H1 (cell line): ENCODE results near the gene RYR3. TPM values are rescaled to one million over a fixed set of nuclear protein-coding genes. Genes with fewer than 3 reads are reported as not detected.

ENCODE experiments used
- CTCF ChIA-PET: fragments of 300-600 bp; sonication (Branson Sonifier 250); formaldehyde crosslinking; loops from one replicate; lab custom pipeline; 2021; ENCODE audit not compliant: partially characterized antibody; lab: Charles Lee
- POLR2A ChIA-PET: fragments of 300-600 bp; sonication (Branson Sonifier 250); formaldehyde crosslinking; loops from one replicate; lab custom pipeline; 2021; ENCODE audit warnings: inconsistent platforms; ENCODE audit not compliant: partially characterized antibody; lab: Charles Lee
- DNase-seq, 2 experiments: peaks; one replicate each; pipeline versions ENCODE4 v3.0.0 to v3.0.0-alpha.2; 2010 to 2022; ENCODE audit warnings: low spot score in 2 of 2, low read depth in 1 of 2, mixed read lengths in 1 of 2
- FAIRE-seq: peaks from 2 replicates; lab custom pipeline; 2011; peaks lifted over from hg19 to GRCh38; lab: Jason Lieb, UNC
- H2AFZ ChIP-seq: 2 replicates; pipeline ENCODE4 v1.8.1; 2012; ENCODE audit warnings: low read length, inconsistent platforms
- H2AK5ac ChIP-seq: 2 replicates; pipeline ENCODE4 v1.6.1; 2013; ENCODE audit warnings: low read depth, low read length
- H2BK120ac ChIP-seq: replicated peaks from 2 replicates; pipeline ENCODE3; 2013; ENCODE audit warnings: low read depth, low read length, inconsistent platforms
- H2BK12ac ChIP-seq: 2 replicates; pipeline ENCODE4 v1.6.1; 2013; ENCODE audit warnings: low read depth, low read length
- H2BK15ac ChIP-seq: 2 replicates; pipeline ENCODE4 v1.6.1; 2013; ENCODE audit warnings: low read length
- H2BK20ac ChIP-seq: 2 replicates; pipeline ENCODE4 v1.6.1; 2013; ENCODE audit warnings: low read length
- H2BK5ac ChIP-seq: 2 replicates; pipeline ENCODE4 v1.6.1; 2013; ENCODE audit warnings: low read depth, low read length
- H3K14ac ChIP-seq: 2 replicates; pipeline ENCODE4 v1.6.1; 2013; ENCODE audit warnings: inconsistent platforms; ENCODE audit not compliant: insufficient read length
- H3K18ac ChIP-seq: 2 replicates; pipeline ENCODE4 v1.6.1; 2013; ENCODE audit warnings: low read length; ENCODE audit errors: extremely low read depth
- H3K23ac ChIP-seq: 2 replicates; pipeline ENCODE4 v1.6.1; 2013; ENCODE audit warnings: inconsistent platforms; ENCODE audit not compliant: insufficient read length
- H3K23me2 ChIP-seq: 2 replicates; pipeline ENCODE4 v1.6.1; 2013; ENCODE audit warnings: low read depth, low read length
- H3K27ac ChIP-seq: 2 replicates; pipeline ENCODE4 v1.6.1; 2011; ENCODE audit warnings: low read depth, low read length, inconsistent platforms
- H3K27me3 ChIP-seq, 4 experiments: replicated peaks in 1 of 4; 1 replicate in 1 of 4; 2 replicates in 3 of 4; pipeline versions ENCODE4 v1.6.1 to v1.8.1; 2011 to 2013; ENCODE audit warnings: low read length in 3 of 4, mild to moderate bottlenecking in 3 of 4, inconsistent platforms in 2 of 4, mixed read lengths in 2 of 4, moderate library complexity in 1 of 4; ENCODE audit not compliant: control insufficient read depth in 3 of 4, insufficient read depth in 3 of 4; ENCODE audit errors: extremely low read depth in 1 of 4
- H3K36me3 ChIP-seq, 4 experiments: 2 replicates each; pipeline versions ENCODE4 v1.6.1 to v1.8.1; 2011 to 2013; ENCODE audit warnings: mild to moderate bottlenecking in 4 of 4, low read length in 3 of 4, moderate library complexity in 2 of 4, control low read depth in 1 of 4, inconsistent platforms in 1 of 4; ENCODE audit not compliant: insufficient read depth in 4 of 4, control insufficient read depth in 2 of 4
- H3K4ac ChIP-seq: replicated peaks from 2 replicates; pipeline ENCODE3; 2013; ENCODE audit warnings: low read length, low read depth, mixed read lengths, inconsistent platforms; ENCODE audit not compliant: insufficient read length
- H3K4me1 ChIP-seq, 4 experiments: replicated peaks in 1 of 4; 1 replicate in 1 of 4; 2 replicates in 3 of 4; pipeline versions ENCODE4 v1.6.1 to v1.8.1; 2011 to 2013; ENCODE audit warnings: low read length in 3 of 4, inconsistent platforms in 2 of 4, mixed read lengths in 1 of 4; ENCODE audit not compliant: insufficient read depth in 4 of 4, control insufficient read depth in 3 of 4
- H3K4me2 ChIP-seq, 2 experiments: 2 replicates each; pipeline versions ENCODE4 v1.6.1 to v1.8.1; 2011 to 2013; ENCODE audit warnings: low read depth in 2 of 2, low read length in 2 of 2, control low read depth in 1 of 2, inconsistent platforms in 1 of 2, mild to moderate bottlenecking in 1 of 2; ENCODE audit not compliant: insufficient read depth in 1 of 2
- H3K4me3 ChIP-seq, 4 experiments: fragments of 200-600, 300-600 bp in 1 of 4; sonication (generic), shearing (Covaris generic), sonication (Bioruptor Twin) in 1 of 4; 2 replicates each; pipeline versions ENCODE4 v1.5.1 to v1.8.1; 2011 to 2016; ENCODE audit warnings: low read length in 4 of 4, low read depth in 3 of 4, control low read depth in 2 of 4, inconsistent platforms in 2 of 4, mild to moderate bottlenecking in 2 of 4, mixed read lengths in 1 of 4, moderate library complexity in 1 of 4; ENCODE audit not compliant: insufficient read depth in 2 of 4; ENCODE audit errors: extremely low read depth in 1 of 4
- H3K56ac ChIP-seq: replicated peaks from 2 replicates; pipeline ENCODE3; 2013; ENCODE audit warnings: low read depth, mild to moderate bottlenecking, mixed read lengths, low read length, inconsistent platforms; ENCODE audit not compliant: insufficient read length
- H3K79me1 ChIP-seq: 2 replicates; pipeline ENCODE4 v1.6.1; 2013; ENCODE audit warnings: low read depth, low read length, control low read depth
- H3K79me2 ChIP-seq, 2 experiments: 2 replicates each; pipeline versions ENCODE4 v1.6.1 to v1.8.1; 2012 to 2013; ENCODE audit warnings: low read length in 2 of 2, mild to moderate bottlenecking in 2 of 2, inconsistent platforms in 1 of 2; ENCODE audit not compliant: insufficient read depth in 2 of 2, control insufficient read depth in 1 of 2
- H3K9ac ChIP-seq, 4 experiments: replicated peaks in 1 of 4; 1 replicate in 1 of 4; 2 replicates in 3 of 4; pipeline versions ENCODE4 v1.6.1 to v1.8.1; 2011 to 2013; ENCODE audit warnings: low read depth in 3 of 4, low read length in 3 of 4, control low read depth in 2 of 4, mild to moderate bottlenecking in 2 of 4, moderate library complexity in 2 of 4, inconsistent platforms in 1 of 4; ENCODE audit errors: extremely low read depth in 1 of 4
- H3K9me3 ChIP-seq, 2 experiments: 2 replicates each; pipeline versions ENCODE4 v1.6.1 to v1.8.1; 2012 to 2013; ENCODE audit warnings: mild to moderate bottlenecking in 2 of 2, moderate library complexity in 2 of 2, control low read depth in 1 of 2, inconsistent platforms in 1 of 2, low read depth in 1 of 2, low read length in 1 of 2, mixed read lengths in 1 of 2; ENCODE audit not compliant: insufficient read depth in 2 of 2
- H4K20me1 ChIP-seq, 2 experiments: replicated peaks in 1 of 2; 2 replicates each; pipeline versions ENCODE3 to v1.8.1; 2011 to 2013; ENCODE audit warnings: inconsistent platforms in 2 of 2, low read length in 2 of 2, mild to moderate bottlenecking in 1 of 2; ENCODE audit not compliant: insufficient read depth in 2 of 2, control insufficient read depth in 1 of 2
- H4K5ac ChIP-seq: 2 replicates; pipeline ENCODE4 v1.6.1; 2013; ENCODE audit warnings: low read length, low read depth, mixed read lengths, inconsistent platforms; ENCODE audit not compliant: insufficient read length
- H4K8ac ChIP-seq: 2 replicates; pipeline ENCODE4 v1.8.0; 2013; ENCODE audit warnings: mild to moderate bottlenecking, moderate library complexity, low read length, inconsistent platforms; ENCODE audit not compliant: insufficient read depth; ENCODE audit errors: extremely low read depth
- H4K91ac ChIP-seq: replicated peaks from 2 replicates; pipeline ENCODE3; 2013; ENCODE audit warnings: low read length, mixed read lengths, inconsistent platforms; ENCODE audit not compliant: insufficient read length
- ASH2L ChIP-seq: fragments of 200-600, 300-600 bp; sonication (generic); IDR thresholded peaks from one replicate; pipeline ENCODE4 v1.7.1; 2017; ENCODE audit warnings: low read length
- CBX5 ChIP-seq: fragments of 300-800, 300-1000 bp; sonication (generic); IDR thresholded peaks from 2 replicates; pipeline ENCODE4 v1.7.1; 2016; ENCODE audit warnings: antibody characterized with exemption, low read length, low read depth
- CBX8 ChIP-seq: fragments of 300-800, 300-1000 bp; sonication (generic); IDR thresholded peaks from 2 replicates; pipeline ENCODE4 v1.7.1; 2016; ENCODE audit warnings: low read depth, low read length, borderline replicate concordance
- CHD2 ChIP-seq: IDR thresholded peaks from 2 replicates; pipeline ENCODE4 v1.6.1; 2012; ENCODE audit warnings: low read length, improper control_type of control experiment
- FOSL1 ChIP-seq: IDR thresholded peaks from 2 replicates; pipeline ENCODE4 v1.6.1; 2011; ENCODE audit warnings: mild to moderate bottlenecking, low read depth, low read length, moderate library complexity; ENCODE audit not compliant: insufficient read depth
- GABPA ChIP-seq: IDR thresholded peaks from 2 replicates; pipeline ENCODE4 v1.6.1; 2011; ENCODE audit warnings: mild to moderate bottlenecking, low read length, moderate library complexity, borderline replicate concordance; ENCODE audit not compliant: insufficient read depth
- GTF2F1 ChIP-seq: IDR thresholded peaks from 2 replicates; pipeline ENCODE4 v1.6.1; 2012; ENCODE audit warnings: low read depth, low read length, improper control_type of control experiment, borderline replicate concordance
- HDAC2 ChIP-seq, 2 experiments: fragments of 300-600 bp in 1 of 2; sonication (generic) in 1 of 2; IDR thresholded peaks; 2 replicates each; pipeline ENCODE4 v1.6.1; 2011 to 2012; ENCODE audit warnings: low read depth in 2 of 2, low read length in 2 of 2, mild to moderate bottlenecking in 2 of 2, moderate library complexity in 2 of 2, borderline replicate concordance in 1 of 2, inconsistent platforms in 1 of 2
- KDM4A ChIP-seq: IDR thresholded peaks from one replicate; pipeline ENCODE4 v1.7.1; 2012; ENCODE audit warnings: low read depth, mild to moderate bottlenecking, moderate library complexity, low read length, inconsistent platforms; ENCODE audit not compliant: severe bottlenecking
- MAFK ChIP-seq: IDR thresholded peaks from 2 replicates; pipeline ENCODE4 v1.6.1; 2012; ENCODE audit warnings: low read depth, mild to moderate bottlenecking, improper control_type of control experiment, low read length
- POLR2AphosphoS5 ChIP-seq: IDR thresholded peaks from 2 replicates; pipeline ENCODE4 v1.6.1; 2011; ENCODE audit warnings: low read depth, low read length
- SP4 ChIP-seq: IDR thresholded peaks from 2 replicates; pipeline ENCODE4 v1.6.1; 2012; ENCODE audit warnings: low read length, inconsistent platforms
- SUZ12 ChIP-seq: fragments of 200-600 bp; sonication (generic); IDR thresholded peaks from 2 replicates; pipeline ENCODE4 v1.6.1; 2012; ENCODE audit warnings: mild to moderate bottlenecking, inconsistent platforms, low read length, moderate library complexity, mixed read lengths
- TAF1 ChIP-seq: IDR thresholded peaks from 2 replicates; pipeline ENCODE4 v1.6.1; 2011; ENCODE audit warnings: mild to moderate bottlenecking, low read depth, low read length
- TEAD4 ChIP-seq: IDR thresholded peaks from 2 replicates; pipeline ENCODE4 v1.6.1; 2012; ENCODE audit warnings: low read depth, low read length, inconsistent platforms, mixed read lengths
- polyA plus RNA-seq, 7 experiments: library from polyadenylated mRNA; depleted of rRNA in 3 of 7; stranded (reverse) in 5 of 7; unstranded in 2 of 7; fragments of >200 nt in 5 of 7; fragments of 200-250 nt in 2 of 7; gene quantifications; 1 replicate in 5 of 7; 2 replicates in 1 of 7; 4 replicates in 1 of 7; pipeline versions ENCODE4 v1.2.1 to v1.2.3, GENCODE V29; 2011 to 2013; ENCODE audit warnings: missing spikeins in 2 of 7, mixed read lengths in 2 of 7
- total RNA-seq: library from RNA; stranded (reverse); fragmentation: NEBNext Ultra II Directional; extraction: Animal tissue kit (Norgen Biotek cat#: 25700); gene quantifications from 2 replicates; pipeline ENCODE4 v1.2.1, GENCODE V29; 2021
- TF ChIP-seq, protein P1 (sequence below): IDR thresholded peaks from 2 replicates; pipeline ENCODE4 v1.6.1; 2012; ENCODE audit warnings: inconsistent platforms

RYR3 gene
- total and polyA plus RNA-seq, 2 of the 8 experiments (the other 6 are each of a cell fraction or from before 2014, with no cell fraction given), result 0.33 to 3.4 TPM

DNA sequence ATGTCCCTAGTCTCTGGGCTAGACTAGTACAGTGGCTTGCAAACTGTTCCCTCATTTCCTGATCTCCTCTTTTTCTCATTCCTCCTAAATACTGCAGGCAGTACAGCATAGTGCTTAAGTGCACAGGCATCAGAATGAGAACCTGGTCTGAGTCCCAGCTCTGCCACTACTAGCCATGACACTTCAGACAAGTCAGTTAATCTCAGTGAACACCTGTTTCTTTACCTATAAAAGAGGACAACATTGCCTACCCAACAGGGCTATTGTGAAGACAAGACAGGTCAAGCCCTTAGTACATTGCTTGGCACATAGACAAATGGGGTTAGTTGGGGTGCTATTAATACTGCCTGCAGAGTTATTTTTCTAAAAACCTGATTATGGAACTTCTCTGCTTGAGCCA is 113.3 kb downstream of the RYR3 start:
- POLR2A ChIA-PET, result no interaction called here
- FAIRE-seq (no peak), DNase-seq (no peak)
- H2BK20ac ChIP-seq, result no peak overlapping the region
- H3K4me2 ChIP-seq, result no peak overlapping the region
- no peak overlapping the region for H2BK15ac ChIP-seq
- H4K5ac ChIP-seq, result no peak overlapping the region
- H3K23me2 ChIP-seq, result no peaks in the 10 kb centered on the region
- H4K8ac ChIP-seq, result no peak overlapping the region
- no peaks in the 10 kb centered on the region for H3K4me1 ChIP-seq
- H3K18ac ChIP-seq, result no peak overlapping the region
- H3K27ac ChIP-seq, result no peak overlapping the region
- H3K36me3 ChIP-seq, result no peaks in the 10 kb centered on the region
- no peaks in the 10 kb centered on the region for H3K79me1 ChIP-seq
- H3K4me3 ChIP-seq, result no peak overlapping the region
- no peak overlapping the region for H2BK120ac ChIP-seq
- H4K91ac ChIP-seq, result no peak overlapping the region
- H3K23ac ChIP-seq, result no peak overlapping the region
- H3K27me3 ChIP-seq, result peaks cover 0 to 1% (median 0%) of the 10 kb centered on the region in 4 experiments; a peak in 1 of 7 replicates
- CTCF ChIA-PET, result no interaction called here
- no peak overlapping the region for H3K56ac ChIP-seq
- no peak overlapping the region for H2BK5ac ChIP-seq
- H2BK12ac ChIP-seq, result no peak overlapping the region
- H2AK5ac ChIP-seq, result no peak overlapping the region
- H3K4ac ChIP-seq, result no peak overlapping the region
- no peak overlapping the region for H3K9ac ChIP-seq
- no peak overlapping the region for H3K14ac ChIP-seq
- H4K20me1 ChIP-seq, result no peaks in the 10 kb centered on the region
- no peak overlapping the region for H2AFZ ChIP-seq
- H3K79me2 ChIP-seq, result no peaks in the 10 kb centered on the region
- no peaks in the 10 kb centered on the region for H3K9me3 ChIP-seq
- TF ChIP-seq CBX8, result no peak
- TF ChIP-seq FOSL1, result no peak
- TF ChIP-seq HDAC2 (IDR thresholded peaks at IDR 0.05; ENCODE audit: borderline replicate concordance in 1 of 2, low read depth in 2 of 2, low read length in 2 of 2), result no peak
- TF ChIP-seq TAF1, result no peak
- TF ChIP-seq MAFK, result no peak
- no peak for TF ChIP-seq GTF2F1
- no peak for TF ChIP-seq KDM4A
- no peak for TF ChIP-seq ASH2L
- TF ChIP-seq CHD2, result no peak
- TF ChIP-seq SUZ12, result no peak
- TF ChIP-seq TEAD4, result no peak
- TF ChIP-seq, protein P1, sequence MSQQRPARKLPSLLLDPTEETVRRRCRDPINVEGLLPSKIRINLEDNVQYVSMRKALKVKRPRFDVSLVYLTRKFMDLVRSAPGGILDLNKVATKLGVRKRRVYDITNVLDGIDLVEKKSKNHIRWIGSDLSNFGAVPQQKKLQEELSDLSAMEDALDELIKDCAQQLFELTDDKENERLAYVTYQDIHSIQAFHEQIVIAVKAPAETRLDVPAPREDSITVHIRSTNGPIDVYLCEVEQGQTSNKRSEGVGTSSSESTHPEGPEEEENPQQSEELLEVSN, result no peak
- TF ChIP-seq CBX5, result no peak
- no peak for TF ChIP-seq SP4
- no peak for TF ChIP-seq GABPA
- no peak for TF ChIP-seq POLR2AphosphoS5
